TTC549 (cell line): ENCODE measurements around the gene CRHR2.
"Not testable (repeated sequence)": the region's sequence is repeated elsewhere in the genome, so short reads cannot be mapped to it uniquely, and the experiment has no call there.

Source experiments
- FAIRE-seq: peaks from 2 replicates; lab custom pipeline; 2012; peaks lifted over from hg19 to GRCh38; lab: Jason Lieb, UNC

Gene CRHR2

DNA sequence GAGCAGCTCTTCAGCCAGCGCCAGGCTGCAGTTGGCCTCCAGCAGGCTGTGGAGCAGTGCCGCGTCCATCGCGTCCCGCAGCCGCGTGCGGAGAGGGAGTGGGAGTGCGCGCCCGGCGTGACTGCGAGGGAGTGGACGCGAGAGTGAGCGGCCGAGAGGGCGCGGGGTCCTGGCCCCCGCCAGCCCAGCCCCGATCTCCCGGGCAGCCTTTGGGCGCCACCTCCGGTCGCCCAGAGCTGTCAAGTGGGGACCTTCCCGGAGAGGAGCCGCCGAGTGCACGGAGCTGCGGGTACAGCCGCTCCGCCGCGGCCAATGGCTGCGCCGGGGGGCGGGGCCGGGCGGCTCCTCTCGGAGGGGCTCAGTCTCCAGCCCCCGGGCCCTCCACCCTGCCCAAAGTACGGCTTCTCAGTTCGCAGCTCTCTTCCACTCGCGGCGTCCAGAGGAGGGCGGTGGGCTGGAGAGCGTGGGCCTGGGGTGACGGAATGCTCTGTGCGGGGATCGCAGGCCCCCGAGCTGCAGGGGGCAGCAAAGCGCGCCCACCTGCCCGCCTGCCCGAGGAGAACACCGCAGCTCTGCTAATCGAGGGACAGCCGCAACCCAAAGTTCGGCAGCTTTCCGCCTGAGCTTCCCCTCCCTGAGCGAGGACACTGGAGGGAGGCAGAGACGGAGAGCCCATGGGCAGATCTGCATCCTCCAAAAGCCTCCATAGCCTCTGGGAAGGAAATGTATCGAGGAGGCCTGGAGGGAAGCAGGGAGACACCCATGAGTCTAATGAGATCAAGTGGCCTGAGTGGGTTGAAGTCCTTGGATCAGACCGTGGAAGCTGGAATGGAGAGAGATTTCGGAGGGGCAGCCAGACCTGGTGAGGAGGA is at the start of gene CRHR2:
TSS of gene CRHR2 (minus strand) at position 245 of the 872 bp plus-strand sequence. CDS start at position 69, 176 bp downstream.
- FAIRE-seq: no peak

DNA sequence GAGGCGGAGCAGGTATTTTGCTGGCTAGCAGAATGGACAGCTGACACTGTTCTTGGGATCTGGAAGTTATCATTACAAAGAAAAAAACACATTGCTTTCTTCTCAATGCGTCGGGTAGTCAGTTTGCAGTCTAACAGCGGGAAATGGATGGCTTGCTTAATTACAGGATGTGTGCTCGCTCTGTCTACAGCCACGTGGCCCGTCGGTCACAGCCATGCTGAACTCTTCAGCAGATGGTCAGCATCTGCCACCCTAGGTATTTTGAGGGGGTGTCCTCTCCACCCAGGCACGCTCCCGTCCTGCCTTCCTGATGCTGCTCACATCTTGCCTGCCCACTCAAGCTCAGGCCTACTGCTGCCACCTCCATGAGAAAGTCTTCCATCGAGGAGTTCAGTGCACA is 49.3 kb upstream of the CRHR2 start:
- FAIRE-seq: no peak

DNA sequence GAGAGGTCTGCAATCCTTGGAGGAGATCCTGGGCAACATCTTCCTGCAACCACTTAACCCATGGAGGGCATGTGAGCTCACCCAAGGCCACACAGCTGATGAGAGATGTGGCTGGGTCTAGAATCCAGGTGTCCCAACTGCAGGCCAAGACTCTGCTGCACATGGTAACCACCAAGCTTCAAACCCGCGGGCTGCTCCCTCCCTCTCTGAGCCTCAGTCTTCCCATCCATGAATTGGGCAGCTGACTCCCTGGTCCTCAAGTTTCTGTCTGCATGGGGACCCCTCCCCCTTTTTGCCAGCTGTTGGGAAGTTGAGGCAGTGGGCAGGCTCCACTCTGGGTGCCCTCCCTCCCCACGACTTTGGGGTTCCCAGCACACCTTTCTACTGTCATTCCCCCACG is 48.7 kb upstream of the CRHR2 start:
- no peak for FAIRE-seq

DNA sequence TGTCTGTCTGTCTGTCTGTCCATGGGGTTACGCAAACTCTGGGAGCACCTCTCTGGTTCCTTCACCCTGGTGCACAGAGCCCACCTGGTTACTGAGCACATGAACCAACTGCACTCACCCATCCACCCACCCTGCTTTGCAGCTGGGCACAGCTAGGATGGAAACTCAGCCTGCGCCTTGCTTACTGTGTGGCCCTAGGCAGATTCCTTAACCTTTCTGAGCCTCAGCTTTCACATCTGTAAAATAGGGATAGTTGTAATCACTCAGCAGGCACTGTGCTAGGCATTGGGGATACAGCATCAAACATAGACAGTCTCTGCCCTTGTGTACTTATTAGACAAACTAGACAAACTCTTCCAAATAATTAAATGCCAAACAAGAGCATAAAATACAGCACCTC is 47.8 kb upstream of the CRHR2 start:
- no peak for FAIRE-seq

DNA sequence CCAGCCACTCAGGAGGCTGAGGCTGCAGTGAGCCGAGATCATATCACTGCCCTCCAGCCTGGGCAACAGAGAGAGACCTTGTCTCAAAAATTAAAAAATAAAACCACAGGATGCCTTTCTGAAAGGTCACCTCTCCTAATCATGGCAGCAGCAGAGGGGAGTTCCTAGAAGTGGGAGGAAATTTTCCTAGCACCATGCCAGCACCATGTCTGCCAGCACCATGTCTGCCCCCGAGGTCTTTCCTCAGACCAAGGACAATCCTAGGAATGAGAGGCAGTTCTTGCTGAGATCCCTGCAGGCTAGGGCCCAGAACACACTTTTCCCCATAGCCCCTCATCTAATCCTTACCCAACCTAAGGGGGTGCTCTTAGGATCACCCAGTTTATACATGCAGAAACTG is 47.4 kb upstream of the CRHR2 start:
- no peak for FAIRE-seq

DNA sequence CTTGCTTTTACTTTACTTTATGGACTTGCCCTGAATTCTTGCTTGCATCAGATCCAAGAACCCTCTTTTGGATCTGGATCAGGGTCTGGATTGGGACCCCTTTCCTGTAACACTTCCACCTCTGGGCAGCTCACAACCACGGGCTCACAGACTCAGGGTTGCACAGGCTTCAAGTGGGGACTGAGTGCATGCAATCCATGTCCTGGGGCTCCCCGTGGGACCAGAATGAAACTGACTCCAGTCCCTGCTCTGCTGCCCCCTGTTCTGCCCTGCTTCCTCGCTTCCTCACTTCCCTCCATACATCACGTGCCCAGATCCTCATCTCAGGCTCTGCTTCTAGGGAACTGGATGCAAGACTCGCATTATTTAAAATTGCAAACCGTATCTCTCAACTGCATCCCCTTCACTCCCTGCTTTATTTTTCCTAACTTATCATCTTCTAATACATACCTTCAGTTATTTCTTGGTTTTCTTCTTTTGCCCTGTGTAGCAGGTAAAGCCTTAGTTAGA is 46.4 kb upstream of the CRHR2 start:
- no peak for FAIRE-seq

DNA sequence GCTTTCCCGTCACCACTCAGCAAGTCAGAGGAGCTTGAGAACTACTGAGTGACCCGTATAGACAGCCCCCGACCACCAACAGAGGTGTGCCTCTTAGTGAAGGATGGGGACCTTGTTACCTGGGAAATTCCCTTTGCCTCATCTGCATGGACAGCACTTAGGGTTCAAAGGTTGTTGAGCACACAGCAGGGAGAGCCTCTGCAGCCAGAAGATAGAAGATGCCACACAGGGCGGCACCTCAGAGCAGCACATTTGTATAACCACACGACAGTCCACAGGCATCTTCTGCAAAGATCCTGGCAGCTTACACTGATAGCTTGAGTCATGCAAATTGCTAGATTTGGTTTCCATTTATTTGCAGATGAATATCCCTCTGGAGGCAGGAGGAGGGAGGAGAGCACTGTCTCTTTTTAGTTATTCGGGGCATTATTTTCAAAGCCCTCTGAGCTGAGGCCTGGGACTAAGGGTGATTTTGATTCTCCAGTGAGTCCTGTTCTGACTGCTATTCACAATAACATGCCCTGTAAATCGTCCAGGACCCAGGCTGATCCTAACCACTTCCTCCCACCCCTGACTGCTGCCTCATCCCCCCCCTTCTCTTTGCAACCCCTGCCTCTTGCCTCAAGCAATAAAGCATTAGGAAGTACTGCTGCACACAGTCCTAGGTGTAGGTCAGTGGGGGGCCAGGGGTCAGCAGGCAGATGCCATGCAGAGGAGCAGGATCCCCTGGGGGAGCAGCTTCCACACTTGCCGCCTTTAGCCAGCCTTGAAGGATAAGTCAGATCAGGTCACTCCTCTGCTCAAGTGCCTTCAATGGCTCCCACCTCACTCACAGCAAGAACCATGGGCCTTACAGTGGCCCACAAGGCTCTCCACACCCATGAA is 45.0 kb upstream of the CRHR2 start:
- FAIRE-seq: no peak

DNA sequence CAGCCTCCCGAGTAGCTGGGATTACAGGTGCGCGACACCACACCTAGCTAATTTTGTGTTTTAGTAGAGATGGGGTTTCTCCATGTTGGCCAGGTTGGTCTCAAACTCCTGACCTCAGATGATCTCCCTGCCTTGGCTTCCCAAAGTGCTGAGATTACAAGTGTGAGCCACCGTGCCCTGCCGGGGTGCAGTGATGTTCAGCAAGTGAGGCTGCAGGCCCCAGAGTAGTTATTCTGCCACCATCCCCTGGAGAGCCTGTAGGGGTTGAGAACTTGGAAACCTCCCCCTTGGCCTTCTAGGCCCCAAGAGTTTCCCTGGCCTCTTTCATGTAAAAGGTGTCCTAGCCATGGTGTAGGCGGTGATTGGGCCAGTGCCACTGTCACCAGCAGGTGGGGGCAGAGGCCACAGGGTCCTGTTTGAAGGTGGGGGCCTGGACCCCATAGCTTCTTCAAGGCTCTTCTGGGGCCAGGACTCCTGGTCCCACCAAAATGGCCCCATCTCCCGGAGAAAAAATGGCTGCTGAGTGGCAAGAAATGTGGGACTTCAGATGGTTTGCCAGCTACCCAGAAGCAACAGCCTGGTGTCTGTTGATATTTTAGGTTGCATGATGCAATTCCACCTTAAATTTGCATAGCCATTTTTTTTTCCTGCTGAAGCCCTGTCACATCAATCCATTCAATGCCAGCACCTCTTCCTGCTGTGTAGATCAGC is 44.2 kb upstream of the CRHR2 start:
- FAIRE-seq: no peak

DNA sequence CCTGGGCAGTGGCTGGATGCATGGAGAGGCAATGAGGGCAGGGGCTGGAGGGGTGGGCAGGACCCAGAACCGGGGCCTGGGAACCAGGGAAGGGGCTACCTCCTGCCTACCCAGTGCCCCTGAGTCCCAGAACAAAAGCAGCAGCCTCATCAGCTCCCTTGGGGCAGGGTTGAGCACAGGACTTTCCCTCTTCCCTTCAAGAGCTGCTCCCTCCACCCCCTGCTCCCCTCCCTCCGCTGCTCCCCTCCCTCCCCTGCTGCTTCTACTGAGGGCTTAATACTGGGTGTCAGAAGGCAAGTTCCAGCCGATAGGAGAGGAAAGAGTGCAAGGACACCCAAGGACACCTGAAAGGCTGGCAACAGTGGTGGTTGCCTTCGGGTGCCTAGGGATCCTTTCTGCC is 41.5 kb upstream of the CRHR2 start:
- no peak for FAIRE-seq

DNA sequence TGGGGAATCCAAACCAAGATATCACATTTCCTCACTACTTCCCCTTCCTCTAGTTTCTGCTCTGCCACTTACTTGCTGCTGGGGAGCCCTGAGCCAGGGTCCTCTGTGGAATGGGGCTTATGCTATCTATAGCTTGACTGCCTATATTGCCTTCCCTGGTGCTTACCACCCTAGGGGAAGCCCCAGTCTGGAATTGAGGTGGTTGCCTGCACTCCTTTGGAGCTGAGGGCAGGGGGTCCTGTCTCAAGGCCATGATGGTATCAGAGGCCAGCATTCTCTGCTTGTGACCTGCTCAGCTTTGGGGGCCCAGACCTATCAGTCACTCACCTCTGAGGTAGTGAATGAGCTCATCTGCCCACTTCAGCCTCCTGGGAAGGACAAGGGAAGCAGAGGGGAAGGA is 40.4 kb upstream of the CRHR2 start:
- no peak for FAIRE-seq

DNA sequence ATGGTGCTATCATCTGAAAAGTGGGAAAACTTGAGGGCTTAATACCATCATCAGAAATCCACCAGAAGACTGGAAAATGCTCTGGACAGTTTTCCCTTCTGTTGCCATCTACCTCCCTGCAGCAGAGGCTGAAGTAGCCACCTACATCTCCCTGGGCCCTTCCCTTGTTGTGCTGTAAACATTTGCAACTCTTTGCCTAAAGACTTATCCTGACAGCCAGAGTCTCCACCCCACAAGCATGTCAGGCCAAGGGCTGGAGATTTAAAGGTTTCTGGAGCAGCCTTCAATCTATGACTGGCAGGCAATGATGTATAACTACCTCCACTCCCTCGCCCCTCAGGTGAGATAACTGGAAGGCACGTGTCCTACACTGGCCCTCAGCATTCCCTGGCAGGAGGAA is 39.9 kb upstream of the CRHR2 start:
- no peak for FAIRE-seq

DNA sequence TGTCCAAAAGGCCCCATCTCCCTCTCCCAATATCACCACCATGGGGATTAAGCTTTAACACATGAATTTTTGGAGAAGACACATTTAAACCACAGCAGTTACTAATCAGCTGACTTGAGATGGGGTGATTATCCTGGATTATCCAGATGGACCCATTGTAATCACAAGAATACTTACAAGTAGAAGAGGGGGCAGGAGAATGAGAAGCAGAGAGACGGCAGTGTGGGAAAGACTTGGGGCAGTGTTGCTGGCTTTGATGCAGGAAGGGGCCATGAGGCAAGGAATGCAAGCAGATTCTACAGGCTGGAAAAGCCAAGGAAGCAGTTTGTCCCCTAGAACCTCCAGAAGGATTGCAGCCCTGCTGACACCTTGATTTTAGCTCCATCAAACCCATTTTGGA is 39.0 kb upstream of the CRHR2 start:
- no peak for FAIRE-seq

DNA sequence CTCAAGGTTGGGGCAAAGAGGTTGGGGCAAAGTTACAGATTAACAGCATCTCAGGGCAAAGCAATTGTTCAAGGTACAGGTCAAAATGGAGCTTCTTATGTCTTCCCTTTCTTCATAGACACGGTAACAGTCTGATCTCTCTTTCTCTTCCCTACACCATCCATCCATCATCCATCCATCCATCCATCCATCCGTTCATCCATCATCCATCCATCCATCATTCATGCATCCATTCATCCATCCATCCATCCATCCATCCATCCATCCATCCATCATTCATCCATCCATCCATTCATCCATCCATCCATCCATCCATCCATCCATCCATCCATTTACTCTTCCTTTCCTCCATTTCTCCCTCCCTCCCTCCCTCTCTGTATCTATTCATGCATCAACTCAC is 37.2 kb upstream of the CRHR2 start:
- not testable (repeated sequence) for FAIRE-seq

DNA sequence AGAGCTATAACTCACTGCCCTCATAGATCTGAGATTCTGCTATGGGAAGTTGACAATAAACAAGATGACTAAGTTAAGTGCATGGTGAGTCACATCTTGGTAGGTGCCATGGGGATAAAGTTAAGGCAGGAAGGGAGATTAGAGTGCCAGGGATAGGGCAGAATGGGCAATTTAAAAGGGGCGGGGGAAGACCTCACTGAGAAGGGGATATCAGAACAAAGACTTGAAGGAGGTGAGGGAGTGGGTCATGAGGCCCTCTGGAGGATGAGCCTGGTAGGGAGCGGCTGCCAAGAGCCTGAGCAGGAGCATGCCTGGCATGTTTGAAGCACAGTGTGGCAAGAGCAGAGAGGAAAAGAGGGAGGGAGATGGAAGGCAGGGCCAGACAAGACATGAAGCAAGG is 34.9 kb upstream of the CRHR2 start:
- FAIRE-seq: no peak

DNA sequence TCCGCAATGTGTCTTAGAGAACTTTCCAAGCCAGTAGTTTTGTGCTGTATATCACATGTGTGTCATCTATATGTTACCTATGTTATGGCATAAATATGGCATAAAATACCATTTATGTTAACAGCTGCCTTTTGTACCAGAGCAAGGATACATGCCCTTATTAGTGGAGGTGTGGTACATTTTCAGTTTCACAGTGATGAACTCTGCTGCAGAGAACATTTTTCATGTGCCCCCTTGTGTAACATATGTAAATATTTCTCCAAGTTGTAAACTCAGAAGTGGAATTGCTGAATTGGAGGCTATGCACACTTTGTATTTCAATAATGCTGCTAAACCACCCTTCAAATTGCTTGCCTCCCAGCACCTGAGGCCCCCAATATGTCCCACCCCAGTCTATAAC is 31.9 kb upstream of the CRHR2 start:
- no peak for FAIRE-seq

DNA sequence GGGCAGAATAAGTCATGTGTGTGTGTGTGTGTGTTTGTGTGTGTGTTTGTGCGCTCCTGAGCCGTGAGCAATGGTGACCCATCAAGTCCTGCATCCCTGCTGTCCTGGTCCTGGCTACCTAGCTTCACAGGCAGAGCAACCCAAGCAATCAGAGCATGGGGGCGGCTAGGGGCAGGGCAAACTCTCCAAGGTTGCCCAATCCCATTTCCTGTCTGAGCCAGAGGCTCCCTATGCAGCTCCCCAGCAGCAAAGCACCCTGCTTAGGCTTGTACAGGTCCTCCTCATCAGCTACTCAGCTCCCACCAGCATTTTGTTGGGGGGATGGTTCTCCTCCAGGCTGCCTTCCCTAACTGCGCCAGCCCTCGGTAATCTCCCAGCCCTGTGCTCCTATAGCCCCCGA is 31.1 kb upstream of the CRHR2 start:
- no peak for FAIRE-seq

DNA sequence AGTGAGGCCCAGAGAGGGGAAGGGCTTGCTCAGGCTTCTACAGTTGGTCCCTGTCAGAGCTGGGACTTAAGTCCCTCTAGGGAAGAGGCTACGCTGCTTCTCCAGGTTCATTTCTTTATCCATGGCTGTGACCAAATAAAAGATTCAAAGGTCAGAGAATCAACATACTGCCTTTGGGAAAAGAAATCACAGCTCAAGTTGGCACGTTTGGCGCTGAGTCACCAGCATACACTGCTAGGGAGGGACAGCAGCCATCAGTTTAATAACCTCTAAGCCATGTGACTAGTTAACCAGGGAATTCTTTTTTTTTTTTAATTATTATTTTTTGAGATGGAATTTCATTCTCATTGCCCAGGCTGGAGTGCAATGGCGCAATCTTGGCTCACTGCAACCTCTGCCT is 28.4 kb upstream of the CRHR2 start:
- no peak for FAIRE-seq

DNA sequence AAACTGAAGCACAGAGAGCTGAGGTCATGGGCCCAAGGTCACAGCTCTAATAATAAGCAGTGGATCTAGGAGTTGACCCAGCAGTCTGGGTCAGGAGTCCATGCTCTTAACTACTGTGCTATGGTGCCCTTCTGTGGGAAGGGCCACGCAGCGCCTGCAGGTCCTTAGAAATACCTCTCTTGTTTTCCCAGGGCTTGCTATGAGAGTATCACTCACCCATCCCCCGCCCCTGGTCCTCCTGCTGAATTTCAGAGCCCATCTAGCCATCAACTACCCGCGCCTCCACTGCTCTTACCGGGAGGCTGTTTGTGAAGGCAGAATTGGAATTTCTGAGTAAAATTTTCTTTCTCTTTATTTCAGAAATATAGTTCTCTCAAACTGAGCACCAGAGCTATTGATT is 27.3 kb upstream of the CRHR2 start:
- no peak for FAIRE-seq

DNA sequence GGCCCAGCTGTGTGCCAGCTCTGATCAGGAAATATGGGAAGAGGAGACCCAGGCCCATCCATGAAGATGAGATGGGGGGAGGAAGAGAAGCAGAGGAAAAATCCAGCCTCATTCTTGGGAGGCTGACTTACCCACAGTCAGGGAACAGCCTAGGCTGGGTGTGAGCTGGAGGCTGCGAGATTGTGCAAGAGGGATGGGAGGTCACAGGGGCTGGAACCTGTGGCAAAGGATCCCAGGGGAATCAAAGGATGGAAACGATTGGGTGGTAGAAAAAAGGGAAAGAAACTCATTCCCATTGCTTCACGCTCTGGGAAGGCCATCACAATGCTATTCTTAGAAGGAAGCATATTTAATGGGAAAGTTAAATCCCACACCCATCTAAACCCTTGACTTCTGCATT is 26.7 kb upstream of the CRHR2 start:
- no peak for FAIRE-seq

DNA sequence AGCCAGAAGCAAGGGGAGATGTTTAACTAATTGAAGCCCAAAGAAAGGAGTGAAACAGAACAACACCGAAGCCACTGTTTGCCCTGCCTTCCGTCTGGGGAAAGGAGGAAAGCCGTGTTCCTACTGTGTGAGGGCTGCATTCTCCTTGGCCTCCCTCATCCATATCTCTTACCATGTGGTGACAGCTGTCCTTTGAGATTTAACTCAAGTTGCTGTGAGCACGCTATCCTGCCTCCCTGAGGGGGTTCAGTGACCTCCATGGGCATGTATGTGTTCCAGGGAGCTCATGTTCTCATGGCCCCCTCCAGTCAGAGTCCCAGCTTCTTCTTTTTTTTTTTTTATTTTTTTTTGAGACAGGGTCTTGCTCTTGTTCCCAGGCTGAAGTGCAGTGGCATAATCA is 26.2 kb upstream of the CRHR2 start:
- no peak for FAIRE-seq

DNA sequence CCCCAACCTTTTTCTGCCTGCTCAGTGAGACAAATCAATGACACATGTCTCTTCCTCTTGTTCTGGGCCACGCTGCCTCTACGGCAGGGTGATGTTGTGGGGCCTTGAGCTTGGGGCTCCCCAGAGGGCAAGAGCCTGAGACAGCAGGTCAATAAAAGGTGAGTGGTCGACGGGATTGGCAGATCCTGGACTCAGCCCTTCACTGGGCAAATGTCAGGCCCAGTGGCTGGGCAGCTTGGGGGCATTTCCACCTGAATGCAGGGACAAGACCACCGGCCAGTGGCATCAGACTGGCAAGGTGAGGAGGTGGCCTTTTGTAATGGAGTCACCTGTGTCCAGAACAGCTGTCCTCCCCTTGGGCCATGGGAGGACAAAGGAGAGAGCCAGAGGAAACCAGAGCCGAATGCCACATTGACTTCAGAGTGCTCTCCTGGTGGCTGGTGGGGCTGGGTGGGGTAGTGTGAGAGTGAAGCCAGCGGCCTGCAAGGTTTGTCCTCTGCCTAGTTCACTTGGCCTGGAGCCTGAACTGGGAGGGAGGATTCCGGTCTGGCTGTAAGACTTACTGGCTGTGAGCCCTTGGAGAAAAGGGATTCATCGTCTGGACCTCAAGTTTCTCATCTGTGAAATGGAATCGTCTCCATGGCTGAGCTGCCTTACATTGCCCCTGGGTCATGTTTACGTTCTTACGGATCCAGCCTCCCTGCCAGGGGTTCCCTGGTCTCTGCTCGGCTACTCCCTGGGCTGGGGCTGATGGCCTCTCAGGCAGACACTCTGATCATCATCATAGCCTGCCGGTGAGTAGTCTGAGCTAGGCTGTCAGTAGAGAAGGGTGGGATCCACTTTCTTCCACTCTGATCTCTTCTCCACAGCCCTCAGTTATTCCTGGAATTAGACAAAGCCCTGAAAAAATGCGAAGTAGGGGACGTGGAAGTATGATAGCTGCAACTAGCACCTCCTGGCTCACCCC is 25.4 kb upstream of the CRHR2 start:
- no peak for FAIRE-seq
